SIG-M5 treated with dmso at 0.1 percent for 504 hours (cell line): ENCODE measurements around the gene EDIL3.

ENCODE experiments used
- DNase-seq: peaks from one replicate; lab custom pipeline; 2025; ENCODE audit not compliant: unreplicated experiment; lab: John Stamatoyannopoulos, UW

The EDIL3 gene

GRCh38 chr5:83972909-83973308 is 411.8 kb downstream of the EDIL3 start:
- no peak for DNase-seq

- no peak for DNase-seq
These were observed 412.4 kb downstream of the EDIL3 start for GRCh38 chr5:83972236-83972635.

GRCh38 chr5:83967417-83967816 is 417.3 kb downstream of the EDIL3 start:
- DNase-seq: no peak

- DNase-seq: no peak
These were observed 419.2 kb downstream of the EDIL3 start for GRCh38 chr5:83965441-83965840.

GRCh38 chr5:83964271-83964670 is 420.4 kb downstream of the EDIL3 start:
- DNase-seq: no peak

GRCh38 chr5:83957188-83957587 is 427.5 kb downstream of the EDIL3 start:
- DNase-seq: no peak

GRCh38 chr5:83956386-83956785 is 428.3 kb downstream of the EDIL3 start:
- no peak for DNase-seq

- no peak for DNase-seq
These were observed 428.8 kb downstream of the EDIL3 start for GRCh38 chr5:83955916-83956315.

- DNase-seq: no peak
These were observed 436.9 kb downstream of the EDIL3 start for GRCh38 chr5:83947763-83948162.

GRCh38 chr5:83946516-83946915 is 438.2 kb downstream of the EDIL3 start:
- no peak for DNase-seq

- DNase-seq: no peak
These were observed 442.5 kb downstream of the EDIL3 start for GRCh38 chr5:83942155-83942554.

- DNase-seq: no peak
These were observed 446.8 kb downstream of the EDIL3 start for GRCh38 chr5:83937837-83938236.

- no peak for DNase-seq
These were observed 452.7 kb downstream of the EDIL3 start for GRCh38 chr5:83931969-83932368.

GRCh38 chr5:83927140-83927733 is 457.4 kb downstream of the EDIL3 start:
- DNase-seq: peak; percentile 20

- DNase-seq: no peak
These were observed 458.7 kb downstream of the EDIL3 start for GRCh38 chr5:83925955-83926337.

GRCh38 chr5:83925321-83925954 is 459.2 kb downstream of the EDIL3 start:
- no peak for DNase-seq

- no peak for DNase-seq
These were observed 459.8 kb downstream of the EDIL3 start for GRCh38 chr5:83924891-83925290.

GRCh38 chr5:83924171-83924570 is 460.5 kb downstream of the EDIL3 start:
- DNase-seq: no peak

GRCh38 chr5:83922699-83923098 is 462.0 kb downstream of the EDIL3 start:
- no peak for DNase-seq

- no peak for DNase-seq
These were observed 462.9 kb downstream of the EDIL3 start for GRCh38 chr5:83921666-83922193.

GRCh38 chr5:83919071-83920041 is 465.3 kb downstream of the EDIL3 start:
- DNase-seq: no peak
